Activated CD8-positive, alpha-beta memory T cell treated with anti-CD3 and anti-CD28 coated beads, Interleukin-2, amount 50 U/mL, for 4 hours (primary cell): ENCODE data around the gene UBE2L6.

ENCODE experiments used
- DNase-seq: peaks from one replicate; pipeline ENCODE4 v3.0.0-alpha.2; 2020

Gene UBE2L6

GRCh38 chr11:57527056-57527631, 40.3 kb downstream of the UBE2L6 start:
- peak; percentile 76 for DNase-seq

GRCh38 chr11:57523419-57523818, 44.1 kb downstream of the UBE2L6 start:
- DNase-seq = no peak

GRCh38 chr11:57521116-57521515, 46.4 kb downstream of the UBE2L6 start:
- no peak for DNase-seq

DNA sequence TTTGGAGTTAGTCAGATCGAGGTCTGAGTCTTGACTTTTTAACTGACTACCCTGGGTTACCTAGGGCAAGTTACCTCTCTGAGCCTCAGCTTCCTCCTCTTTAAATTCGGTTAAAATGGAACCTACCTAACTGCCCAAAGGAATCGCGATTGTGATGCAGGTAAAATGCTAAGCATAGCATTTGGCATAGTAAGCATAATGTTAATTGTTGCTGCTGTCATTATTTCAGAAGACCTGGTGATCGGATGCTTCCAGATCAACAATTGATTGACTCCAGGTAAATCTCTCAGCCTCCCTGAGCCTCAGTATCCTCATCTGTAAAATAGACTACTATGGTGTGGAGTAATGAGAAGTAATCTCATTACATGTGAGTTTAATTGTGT, 51.4 kb downstream of the UBE2L6 start:
- DNase-seq = no peak

DNA sequence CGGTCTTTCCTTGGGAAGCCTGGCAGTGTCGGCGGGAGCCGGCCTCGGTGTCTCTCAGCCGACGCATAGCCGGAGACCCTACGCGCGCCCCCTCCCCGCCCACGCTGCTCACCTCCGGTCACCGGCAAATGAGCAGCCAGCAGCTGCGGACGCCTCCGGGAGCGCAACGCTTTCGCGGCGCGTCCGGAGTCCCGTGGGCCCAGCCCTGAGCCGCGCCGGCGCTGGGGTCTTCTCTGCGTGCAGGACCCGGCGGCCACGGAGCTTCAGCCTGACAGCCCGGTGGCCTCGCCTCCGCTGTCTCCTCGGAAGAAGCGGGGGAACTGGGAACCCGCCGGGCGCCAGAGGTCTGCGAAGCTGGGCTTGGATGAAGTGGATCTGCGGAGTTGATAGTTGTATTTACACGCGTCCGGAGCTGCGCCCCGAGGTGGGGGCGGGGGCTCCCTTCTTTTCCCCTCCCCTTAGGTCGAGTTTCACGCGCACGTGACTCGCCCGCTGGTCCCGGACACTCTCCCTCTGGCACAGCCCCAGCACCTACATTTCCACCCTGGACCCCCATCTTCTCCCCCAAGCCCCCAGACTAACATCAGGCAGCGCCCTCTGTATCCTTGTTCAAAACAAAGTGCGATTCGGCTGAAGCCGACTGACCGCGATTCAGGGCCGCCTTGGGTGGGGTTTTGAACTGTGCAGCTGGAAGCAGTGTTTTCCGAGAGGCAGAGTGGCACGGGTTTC, 52.0 kb downstream of the UBE2L6 start, which contains the start of gene SLC43A1:
SLC43A1 (minus strand) TSS at position 371 of the 729 bp plus-strand sequence. CDS start 1,591 bp downstream, outside the sequence.
- DNase-seq = peak; percentile 36

DNA sequence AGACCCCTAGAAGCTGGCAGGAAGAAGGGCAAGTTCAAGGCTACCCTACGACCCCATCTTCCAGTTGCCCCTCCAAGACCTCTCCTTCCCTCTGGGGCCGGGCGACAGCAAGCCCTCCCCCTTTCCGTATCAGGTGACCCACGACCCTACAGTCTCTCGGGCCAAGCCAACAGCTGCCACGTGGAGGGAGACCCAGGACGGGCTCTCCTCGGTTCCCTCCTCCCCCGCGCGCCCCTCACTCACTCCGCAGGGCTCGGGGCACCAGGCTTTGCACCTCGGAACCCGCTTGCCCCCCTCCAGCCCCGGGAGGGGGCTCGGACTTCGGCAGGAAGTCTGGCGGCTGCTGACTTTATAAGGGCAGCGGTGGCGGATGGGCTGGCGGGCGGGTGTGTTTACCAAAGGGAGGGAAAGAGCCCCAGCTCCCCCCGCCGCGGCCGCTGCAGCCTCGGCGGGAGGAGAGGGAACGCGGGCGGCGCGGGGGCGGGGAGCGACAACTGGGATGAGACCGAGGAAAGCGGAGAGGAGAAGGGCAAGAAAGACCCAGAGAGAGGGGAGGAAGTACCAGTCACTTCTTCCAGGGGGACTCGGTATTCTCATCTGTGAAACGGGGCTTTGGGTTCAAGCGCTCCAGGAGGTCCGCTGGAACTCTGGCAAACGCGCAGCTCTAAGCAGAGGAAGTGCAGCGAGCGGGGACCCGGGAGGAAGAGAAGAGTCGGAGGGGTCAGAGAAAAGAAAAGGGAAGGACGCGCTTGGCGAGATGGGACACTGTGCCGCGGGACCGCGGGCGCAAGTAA, 52.7 kb downstream of the UBE2L6 start:
- peak; percentile 54 for DNase-seq

GRCh38 chr11:57513911-57514537, 53.4 kb downstream of the UBE2L6 start:
- DNase-seq = peak; percentile 36

GRCh38 chr11:57513452-57513795, 54.0 kb downstream of the UBE2L6 start:
- DNase-seq = no peak

GRCh38 chr11:57512646-57513451, 54.6 kb downstream of the UBE2L6 start:
- DNase-seq = no peak

- DNase-seq = no peak
Measured at GRCh38 chr11:57511741-57512430, 55.6 kb downstream of the UBE2L6 start.

- no peak for DNase-seq
Measured at GRCh38 chr11:57508341-57509170, 58.9 kb downstream of the UBE2L6 start.

- DNase-seq = no peak
Measured at GRCh38 chr11:57506522-57506921, 61.0 kb downstream of the UBE2L6 start.

- no peak for DNase-seq
Measured at GRCh38 chr11:57504511-57504910, 63.0 kb downstream of the UBE2L6 start.

GRCh38 chr11:57502870-57503269, 64.6 kb downstream of the UBE2L6 start:
- DNase-seq = no peak

- no peak for DNase-seq
Measured at GRCh38 chr11:57502376-57502775, 65.1 kb downstream of the UBE2L6 start.

DNA sequence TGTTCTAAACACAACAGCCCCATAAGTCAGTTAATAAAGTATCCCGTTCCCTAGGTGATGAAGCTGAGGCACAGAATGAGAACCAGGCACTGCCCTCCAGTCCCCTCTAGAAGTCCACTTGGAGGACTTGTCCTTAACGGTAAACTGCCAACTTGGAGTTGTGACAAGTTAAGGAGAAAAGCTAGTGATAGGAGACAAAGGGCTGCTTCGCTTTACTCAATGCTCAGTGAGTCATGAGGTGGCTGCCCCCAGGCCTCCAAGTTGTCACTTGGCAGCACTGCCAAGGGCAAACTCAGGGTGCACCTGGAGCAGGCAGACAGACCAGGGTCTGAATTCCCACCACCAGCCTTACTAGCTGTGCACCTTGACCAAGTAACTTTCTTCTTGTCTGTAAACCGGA, 65.5 kb downstream of the UBE2L6 start:
- no peak for DNase-seq
